NCI-H2196 (cell line): Measurements from ENCODE around the gene PHYKPL.
"Not testable (repeated sequence)": the region's sequence is repeated elsewhere in the genome, so short reads cannot be mapped to it uniquely, and the experiment has no call there.

Experiments used
- DNase-seq: peaks from one replicate; lab custom pipeline; 2025; ENCODE audit not compliant: unreplicated experiment; lab: John Stamatoyannopoulos, UW

PHYKPL gene

GRCh38 chr5:178208540-178209227 lies 23.9 kb downstream of the PHYKPL start:
- DNase-seq: no peak

- no peak for DNase-seq
Observed at GRCh38 chr5:178207917-178208280, 24.7 kb downstream of the PHYKPL start.

GRCh38 chr5:178207183-178207916 lies 25.3 kb downstream of the PHYKPL start:
- DNase-seq: peak; percentile 86

GRCh38 chr5:178206166-178207101 lies 26.2 kb downstream of the PHYKPL start:
- DNase-seq: no peak

- DNase-seq: no peak
Observed at GRCh38 chr5:178205749-178206047, 26.9 kb downstream of the PHYKPL start.

GRCh38 chr5:178204935-178205748 lies 27.5 kb downstream of the PHYKPL start:
- DNase-seq: peak; percentile 80

- peak; percentile 94 for DNase-seq
Observed at GRCh38 chr5:178204182-178204934, 28.2 kb downstream of the PHYKPL start, which contains the start of gene HNRNPAB. Gene HNRNPAB, plus strand, starts transcription at chr5:178204533. Its CDS starts 305 bp downstream, at chr5:178204838.

- DNase-seq: no peak
Observed at GRCh38 chr5:178203670-178204181, 28.9 kb downstream of the PHYKPL start.

GRCh38 chr5:178202541-178202940 lies 30.1 kb downstream of the PHYKPL start:
- no peak for DNase-seq

GRCh38 chr5:178201927-178202235 lies 30.7 kb downstream of the PHYKPL start:
- no peak for DNase-seq

GRCh38 chr5:178201221-178201926 lies 31.2 kb downstream of the PHYKPL start:
- DNase-seq: no peak

- no peak for DNase-seq
Observed at GRCh38 chr5:178199581-178200434, 32.8 kb downstream of the PHYKPL start.

GRCh38 chr5:178198706-178199105 lies 33.9 kb downstream of the PHYKPL start:
- DNase-seq: no peak

- DNase-seq: not testable (repeated sequence)
Observed at GRCh38 chr5:178198151-178198550, 34.5 kb downstream of the PHYKPL start.

GRCh38 chr5:178196986-178197385 lies 35.6 kb downstream of the PHYKPL start:
- DNase-seq: no peak

GRCh38 chr5:178196281-178196812 lies 36.3 kb downstream of the PHYKPL start:
- DNase-seq: no peak

- no peak for DNase-seq
Observed at GRCh38 chr5:178194026-178194425, 38.6 kb downstream of the PHYKPL start.

- DNase-seq: no peak
Observed at GRCh38 chr5:178193251-178193809, 39.3 kb downstream of the PHYKPL start.
